Mesenchymal stem cell (in vitro differentiated cells and primary cell): ENCODE data around the gene MYRF.

Source experiments
- DNase-seq: peaks from one replicate; pipeline ENCODE4 v3.0.0-alpha.2; 2013
- H2AFZ ChIP-seq: one replicate; pipeline ENCODE4 v1.6.1; 2013; ENCODE audit warnings: low read depth, mild to moderate bottlenecking, control low read depth, inconsistent platforms, low read length, moderate library complexity
- H2AK5ac ChIP-seq: 2 replicates; pipeline ENCODE4 v1.6.1; 2013; ENCODE audit warnings: low read length, moderate library complexity, mild to moderate bottlenecking, inconsistent platforms; ENCODE audit not compliant: severe bottlenecking
- H2BK120ac ChIP-seq: one replicate; pipeline ENCODE4 v1.6.1; 2013; ENCODE audit warnings: low read depth, mild to moderate bottlenecking, inconsistent platforms, low read length, moderate library complexity
- H2BK12ac ChIP-seq, 2 experiments: one replicate each; pipeline ENCODE4 v1.6.1; 2013; ENCODE audit warnings: inconsistent platforms in 2 of 2, low read length in 2 of 2, mild to moderate bottlenecking in 2 of 2, moderate library complexity in 2 of 2, control low read depth in 1 of 2
- H2BK15ac ChIP-seq: one replicate; pipeline ENCODE4 v1.6.1; 2013; ENCODE audit warnings: mild to moderate bottlenecking, low read depth, inconsistent platforms; ENCODE audit not compliant: poor library complexity, severe bottlenecking
- H2BK5ac ChIP-seq: 2 replicates; pipeline ENCODE4 v1.6.1; 2013; ENCODE audit warnings: low read depth, mild to moderate bottlenecking, low read length, control low read depth, inconsistent platforms; ENCODE audit not compliant: poor library complexity, severe bottlenecking
- H3K14ac ChIP-seq, 2 experiments: one replicate each; pipeline ENCODE4 v1.6.1; 2013; ENCODE audit warnings: inconsistent platforms in 2 of 2, low read length in 2 of 2, control low read depth in 1 of 2, mild to moderate bottlenecking in 1 of 2, moderate library complexity in 1 of 2
- H3K18ac ChIP-seq, 2 experiments: one replicate each; pipeline ENCODE4 v1.6.1; 2013; ENCODE audit warnings: inconsistent platforms in 2 of 2, low read length in 2 of 2, control low read depth in 1 of 2, low read depth in 1 of 2, mild to moderate bottlenecking in 1 of 2
- H3K23ac ChIP-seq, 2 experiments: one replicate each; pipeline ENCODE4 v1.6.1; 2013; ENCODE audit warnings: inconsistent platforms in 2 of 2, low read length in 2 of 2, mild to moderate bottlenecking in 2 of 2, moderate library complexity in 2 of 2, control low read depth in 1 of 2
- H3K27ac ChIP-seq: 2 replicates; pipeline ENCODE4 v1.5.1; 2013; ENCODE audit warnings: mild to moderate bottlenecking, moderate library complexity, low read length, control low read depth, inconsistent platforms; ENCODE audit not compliant: poor library complexity, severe bottlenecking
- H3K27me3 ChIP-seq, 2 experiments: 2 replicates each; pipeline versions ENCODE4 v1.6.1 to v1.7.0; 2013; ENCODE audit warnings: low read length in 2 of 2, mild to moderate bottlenecking in 2 of 2, moderate library complexity in 2 of 2, control low read depth in 1 of 2, inconsistent platforms in 1 of 2; ENCODE audit not compliant: control insufficient read depth in 1 of 2, insufficient read depth in 1 of 2
- H3K36me3 ChIP-seq, 2 experiments: 2 replicates each; pipeline versions ENCODE4 v1.6.1 to v1.7.0; 2013; ENCODE audit warnings: low read length in 2 of 2, control low read depth in 1 of 2, inconsistent platforms in 1 of 2, low read depth in 1 of 2, mild to moderate bottlenecking in 1 of 2; ENCODE audit not compliant: insufficient read depth in 2 of 2, control insufficient read depth in 1 of 2
- H3K4ac ChIP-seq, 2 experiments: one replicate each; pipeline ENCODE4 v1.6.1; 2013; ENCODE audit warnings: inconsistent platforms in 2 of 2, low read length in 2 of 2, mild to moderate bottlenecking in 2 of 2, moderate library complexity in 2 of 2, control low read depth in 1 of 2, low read depth in 1 of 2
- H3K4me1 ChIP-seq: 2 replicates; pipeline ENCODE4 v1.6.1; 2013; ENCODE audit warnings: low read depth, low read length, control low read depth; ENCODE audit not compliant: control insufficient read depth, insufficient read depth
- H3K4me2 ChIP-seq: 2 replicates; pipeline ENCODE4 v1.6.1; 2013; ENCODE audit warnings: low read length, mild to moderate bottlenecking, inconsistent platforms; ENCODE audit not compliant: poor library complexity, severe bottlenecking
- H3K4me3 ChIP-seq, 2 experiments: 2 replicates each; pipeline versions ENCODE4 v1.5.1 to v1.7.0; 2013; ENCODE audit warnings: low read length in 2 of 2, mild to moderate bottlenecking in 2 of 2, control low read depth in 1 of 2, low read depth in 1 of 2; ENCODE audit not compliant: insufficient read depth in 1 of 2
- H3K79me1 ChIP-seq: replicated peaks from 2 replicates; pipeline ENCODE4 v1.6.1; 2013; ENCODE audit warnings: mild to moderate bottlenecking, control low read depth, low read length, inconsistent platforms; ENCODE audit not compliant: poor library complexity, severe bottlenecking
- H3K9ac ChIP-seq: 2 replicates; pipeline ENCODE4 v1.7.0; 2013; ENCODE audit warnings: mild to moderate bottlenecking, low read length, moderate library complexity
- H3K9me3 ChIP-seq: 2 replicates; pipeline ENCODE4 v1.7.0; 2013; ENCODE audit warnings: mild to moderate bottlenecking, low read length; ENCODE audit not compliant: control insufficient read depth
- H4K8ac ChIP-seq: one replicate; pipeline ENCODE4 v1.6.1; 2013; ENCODE audit warnings: inconsistent platforms, mild to moderate bottlenecking, low read length, moderate library complexity
- H4K91ac ChIP-seq: one replicate; pipeline ENCODE4 v1.6.1; 2013; ENCODE audit warnings: mild to moderate bottlenecking, low read length, inconsistent platforms
- WGBS: methylation state at CpG from one replicate; pipeline ENCODE4 v1.1.7; 2013; ENCODE audit warnings: mixed read lengths; 5-methylcytosine and 5-hydroxymethylcytosine counted together

MYRF gene

DNA sequence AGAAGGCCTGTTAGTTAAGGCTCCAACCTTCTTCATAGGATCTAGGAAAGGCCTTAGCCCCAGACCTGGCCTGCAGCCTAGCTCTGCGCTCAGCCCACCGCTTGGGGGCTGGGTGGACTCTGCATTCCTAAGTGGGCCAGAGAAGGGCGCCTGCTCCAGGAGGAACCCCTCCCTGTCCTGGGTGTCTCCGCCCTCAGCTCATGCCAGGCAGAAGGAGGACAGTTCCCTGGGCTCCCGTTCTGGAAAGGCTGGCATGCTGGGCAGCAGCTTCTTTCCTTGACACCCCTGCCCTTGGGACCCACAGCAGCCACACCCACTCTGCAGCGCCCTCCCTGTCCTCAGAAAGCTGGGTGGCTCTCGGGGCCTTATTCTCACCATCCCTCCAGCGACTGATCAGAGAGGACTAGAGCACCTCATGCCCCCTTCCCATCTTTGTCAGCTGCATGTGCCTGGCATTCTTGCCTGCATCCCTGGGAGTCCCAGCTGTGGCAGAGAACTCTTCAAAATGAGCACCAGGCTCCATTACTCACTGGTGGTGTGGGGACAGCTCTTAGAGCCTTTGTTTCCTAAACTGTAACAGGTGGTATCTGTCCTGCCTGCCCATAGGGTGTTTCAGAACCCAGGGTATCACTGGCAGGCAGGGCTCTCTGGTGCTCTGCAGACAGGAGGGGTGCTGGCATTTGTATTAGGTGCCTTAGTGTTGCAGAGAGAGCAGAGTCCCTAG is 20.3 kb upstream of the MYRF start:
- H3K27me3 ChIP-seq = no peaks in the 10 kb centered on the region
- no peak overlapping the region for H4K8ac ChIP-seq
- H3K4me2 ChIP-seq = no peak overlapping the region
- no peak overlapping the region for H3K27ac ChIP-seq
- no peak overlapping the region for H3K18ac ChIP-seq
- no peak overlapping the region for H4K91ac ChIP-seq
- no peak overlapping the region for H2AK5ac ChIP-seq
- H3K79me1 ChIP-seq = no peaks in the 10 kb centered on the region
- peaks cover 32% of the 10 kb centered on the region for H3K4me1 ChIP-seq
- peak overlapping the region; percentile 50 for H2BK15ac ChIP-seq
- no peak overlapping the region for H3K4ac ChIP-seq
- DNase-seq = no peak
- H2BK120ac ChIP-seq = no peak overlapping the region
- H2BK12ac ChIP-seq = peak overlapping the region in 1 of 2 experiments; percentile 7
- no peaks in the 10 kb centered on the region for H3K9me3 ChIP-seq
- peak overlapping the region; percentile 42 for H3K9ac ChIP-seq
- H2BK5ac ChIP-seq = no peak overlapping the region
- no peak overlapping the region for H3K23ac ChIP-seq
- H3K36me3 ChIP-seq = peaks cover 19 to 75% of the 10 kb centered on the region in 2 experiments
- H3K14ac ChIP-seq = no peak overlapping the region
- H3K4me3 ChIP-seq = no peak overlapping the region
- H2AFZ ChIP-seq = no peak overlapping the region
- 83% methylated on average over 8 of the region's 8 CpGs for WGBS

DNA sequence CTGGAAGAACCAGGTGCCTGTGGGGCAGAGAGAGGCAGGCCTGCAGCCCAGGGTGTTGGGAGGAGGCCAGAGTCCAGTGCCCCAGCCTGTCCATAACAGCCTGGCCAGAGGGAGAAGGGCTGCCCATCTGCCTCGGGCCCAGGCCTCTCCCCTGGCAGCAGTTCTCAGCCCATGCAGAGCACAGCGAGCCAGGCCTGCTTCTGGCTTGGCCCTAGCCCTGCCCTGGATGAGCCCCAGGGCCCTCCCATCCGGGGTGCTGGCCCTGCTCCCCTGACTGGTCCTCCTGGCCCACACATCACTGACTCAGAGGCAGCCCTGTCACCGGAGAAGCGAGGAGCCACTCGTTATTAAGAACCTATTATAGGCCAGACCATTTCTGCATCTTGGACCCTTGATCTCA is 19.7 kb upstream of the MYRF start:
- Histone ChIP-seq H3K27ac (no peak overlapping the region), H2AFZ (no peak overlapping the region), H2AK5ac (no peak overlapping the region), H2BK120ac (no peak overlapping the region), H3K79me1 (no peaks in the 10 kb centered on the region), H3K4me2 (no peak overlapping the region), H3K36me3 (peaks cover 19 to 76% of the 10 kb centered on the region in 2 experiments), H4K8ac (no peak overlapping the region), H2BK12ac (peak overlapping the region in 1 of 2 experiments; percentile 18), H3K9ac (peak overlapping the region; percentile 42), H3K27me3 (no peaks in the 10 kb centered on the region), H3K14ac (no peak overlapping the region), H2BK5ac (no peak overlapping the region), H3K4ac (no peak overlapping the region), H2BK15ac (peak overlapping the region; percentile 28), H3K4me1 (peaks cover 29% of the 10 kb centered on the region), H3K18ac (no peak overlapping the region), H3K23ac (no peak overlapping the region), H3K4me3 (no peak overlapping the region), H4K91ac (peak overlapping the region; percentile 57), H3K9me3 (no peaks in the 10 kb centered on the region)
- DNase-seq = no peak
- 87% methylated on average over 6 of the region's 6 CpGs for WGBS

DNA sequence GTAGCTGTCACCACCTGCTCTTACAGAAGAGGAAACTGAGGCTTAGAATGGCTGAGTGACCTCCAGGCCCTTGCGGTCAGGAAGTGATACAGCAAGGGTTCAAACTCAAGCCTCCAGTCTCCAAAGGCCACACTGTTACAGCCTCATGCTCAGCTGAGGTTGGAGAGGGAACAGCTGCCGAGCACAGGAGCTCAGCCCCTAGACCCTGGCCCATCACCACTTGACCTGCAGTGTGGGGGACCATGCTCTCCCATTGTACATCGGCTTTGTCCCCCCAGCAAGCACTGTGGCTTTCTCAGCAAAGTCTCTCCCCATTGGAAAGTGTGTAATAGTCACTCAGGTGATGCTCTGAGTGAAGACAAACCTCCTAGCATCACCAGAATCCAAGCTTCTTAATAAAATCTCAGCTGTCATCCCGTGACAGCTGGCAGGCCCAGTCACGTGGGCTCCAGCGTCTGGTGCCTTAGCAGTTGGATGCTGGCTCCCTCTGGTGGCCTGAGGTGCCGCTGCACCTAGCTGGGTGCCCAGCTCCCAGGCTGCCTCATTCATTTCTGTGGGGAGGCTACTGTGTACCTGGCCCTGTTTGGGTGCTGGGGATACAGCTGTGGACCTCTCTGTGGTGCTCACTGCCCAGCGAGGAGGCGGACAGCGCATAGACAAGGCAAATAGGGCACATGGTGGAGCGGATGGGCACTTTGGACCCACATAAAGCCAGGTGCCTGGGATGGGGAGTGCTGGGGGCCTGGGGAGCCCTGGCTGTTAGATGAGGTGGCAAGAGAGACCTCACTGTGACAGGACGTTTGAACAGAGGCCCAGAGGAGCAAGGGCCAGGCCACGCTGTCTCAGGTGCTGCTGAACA is 19.1 kb upstream of the MYRF start:
- H3K27ac ChIP-seq = no peak overlapping the region
- H4K8ac ChIP-seq = peak overlapping the region; percentile 14
- no peak overlapping the region for H3K23ac ChIP-seq
- H3K4me2 ChIP-seq = no peak overlapping the region
- H3K4me1 ChIP-seq = peaks cover 23% of the 10 kb centered on the region
- peak overlapping the region; percentile 60 for H2AFZ ChIP-seq
- no peak overlapping the region for H2BK120ac ChIP-seq
- H2BK12ac ChIP-seq = peak overlapping the region in 1 of 2 experiments; percentile 67
- no peaks in the 10 kb centered on the region for H3K9me3 ChIP-seq
- H3K79me1 ChIP-seq = no peaks in the 10 kb centered on the region
- peak overlapping the region; percentile 7 to 77 for H3K18ac ChIP-seq
- no peak overlapping the region for H3K4me3 ChIP-seq
- H2AK5ac ChIP-seq = peak overlapping the region; percentile 11
- H4K91ac ChIP-seq = peak overlapping the region; percentile 5
- DNase-seq = peak; percentile 80
- H2BK5ac ChIP-seq = no peak overlapping the region
- no peak overlapping the region for H3K14ac ChIP-seq
- peak overlapping the region; percentile 42 for H3K9ac ChIP-seq
- 25% methylated on average over 13 of the region's 13 CpGs for WGBS
- no peaks in the 10 kb centered on the region for H3K27me3 ChIP-seq
- peaks cover 21 to 77% of the 10 kb centered on the region in 2 experiments for H3K36me3 ChIP-seq
- peak overlapping the region; percentile 28 for H2BK15ac ChIP-seq
- peak overlapping the region in 1 of 2 experiments; percentile 14 for H3K4ac ChIP-seq

DNA sequence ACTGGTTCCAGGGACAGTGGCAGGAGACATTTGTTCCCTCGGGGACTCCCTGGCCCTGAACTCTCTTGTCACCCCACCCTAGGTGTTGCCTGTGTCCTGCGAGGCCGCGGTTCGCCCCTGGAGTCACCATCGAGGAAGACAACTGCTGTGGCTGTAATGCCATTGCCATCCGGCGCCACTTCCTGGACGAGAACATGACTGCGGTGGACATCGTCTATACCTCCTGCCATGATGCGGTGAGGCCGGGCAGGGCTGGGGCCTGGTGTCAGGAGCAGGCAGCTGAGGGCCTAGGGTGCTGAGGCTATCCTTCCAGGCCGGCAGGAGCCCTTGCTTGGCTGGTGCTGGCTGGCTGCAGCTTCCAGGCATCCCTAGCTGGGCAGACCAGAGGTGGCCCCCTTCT is 17.7 kb upstream of the MYRF start:
- H3K27me3 ChIP-seq = no peaks in the 10 kb centered on the region
- peaks cover 21 to 81% of the 10 kb centered on the region in 2 experiments for H3K36me3 ChIP-seq
- no peak overlapping the region for H3K27ac ChIP-seq
- no peak overlapping the region for H2AFZ ChIP-seq
- no peak overlapping the region for H2BK12ac ChIP-seq
- H2BK120ac ChIP-seq = no peak overlapping the region
- H3K4ac ChIP-seq = no peak overlapping the region
- no peak overlapping the region for H3K23ac ChIP-seq
- no peak overlapping the region for H3K4me3 ChIP-seq
- WGBS = 97% methylated on average over 14 of the region's 14 CpGs
- H3K4me1 ChIP-seq = peaks cover 10% of the 10 kb centered on the region
- H2AK5ac ChIP-seq = no peak overlapping the region
- H3K9me3 ChIP-seq = no peaks in the 10 kb centered on the region
- no peak overlapping the region for H4K8ac ChIP-seq
- DNase-seq = no peak
- H3K18ac ChIP-seq = no peak overlapping the region
- no peak overlapping the region for H2BK15ac ChIP-seq
- H2BK5ac ChIP-seq = no peak overlapping the region
- peak overlapping the region; percentile 31 for H4K91ac ChIP-seq
- H3K9ac ChIP-seq = no peak overlapping the region
- H3K14ac ChIP-seq = no peak overlapping the region
- no peak overlapping the region for H3K4me2 ChIP-seq
- no peaks in the 10 kb centered on the region for H3K79me1 ChIP-seq
